DMS 273 treated with DMSO at 0.1 percent for 48 hours (cell line): ENCODE results near the gene TMEM247.
A peak's percentile ranks its signal among the peaks of the same experiment; 100 is the strongest.
"Not testable (repeated sequence)": the region's sequence is repeated elsewhere in the genome, so short reads cannot be mapped to it uniquely, and the experiment has no call there.

Source experiments
- DNase-seq: peaks from one replicate; lab custom pipeline; 2025; lab: John Stamatoyannopoulos, UW

The TMEM247 gene

GRCh38 chr2:46512185-46512584 lies 32.8 kb downstream of the TMEM247 start:
- DNase-seq: no peak

- no peak for DNase-seq
These were observed 35.4 kb downstream of the TMEM247 start for GRCh38 chr2:46514738-46515137.

- DNase-seq: no peak
These were observed 38.1 kb downstream of the TMEM247 start for GRCh38 chr2:46517485-46517884.

GRCh38 chr2:46518861-46519260 lies 39.5 kb downstream of the TMEM247 start:
- no peak for DNase-seq

- peak; percentile 47 for DNase-seq
These were observed 39.9 kb downstream of the TMEM247 start for GRCh38 chr2:46519265-46519664.

GRCh38 chr2:46520130-46520711 lies 40.9 kb downstream of the TMEM247 start:
- DNase-seq: no peak

DNA sequence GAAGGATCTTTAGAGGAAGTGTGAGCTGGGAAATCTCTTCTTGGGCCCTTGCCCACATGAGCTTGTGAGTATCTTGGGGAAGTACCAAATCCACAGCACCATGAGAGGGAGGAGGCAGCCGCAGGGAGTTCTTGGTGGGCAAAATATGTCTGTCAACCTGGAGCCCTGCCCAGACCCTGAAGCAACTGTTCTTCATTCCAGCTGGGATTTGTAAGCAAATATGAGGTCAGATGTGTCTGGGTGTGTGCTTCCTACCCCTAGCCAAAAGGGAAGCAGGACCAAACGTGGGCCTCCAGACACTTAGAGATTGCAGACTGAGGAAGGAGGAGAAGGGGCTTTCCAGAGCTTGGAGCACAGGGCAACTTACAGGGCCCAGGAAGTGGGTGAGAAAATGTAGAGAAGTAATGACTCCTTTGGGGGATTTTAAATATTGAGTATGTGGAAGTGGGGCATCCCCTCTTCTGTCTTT lies 41.9 kb downstream of the TMEM247 start:
- DNase-seq: peak; percentile 59

- not testable (repeated sequence) for DNase-seq
These were observed 43.0 kb downstream of the TMEM247 start for GRCh38 chr2:46522385-46522784.

GRCh38 chr2:46525522-46526155 lies 46.3 kb downstream of the TMEM247 start:
- DNase-seq: no peak

DNA sequence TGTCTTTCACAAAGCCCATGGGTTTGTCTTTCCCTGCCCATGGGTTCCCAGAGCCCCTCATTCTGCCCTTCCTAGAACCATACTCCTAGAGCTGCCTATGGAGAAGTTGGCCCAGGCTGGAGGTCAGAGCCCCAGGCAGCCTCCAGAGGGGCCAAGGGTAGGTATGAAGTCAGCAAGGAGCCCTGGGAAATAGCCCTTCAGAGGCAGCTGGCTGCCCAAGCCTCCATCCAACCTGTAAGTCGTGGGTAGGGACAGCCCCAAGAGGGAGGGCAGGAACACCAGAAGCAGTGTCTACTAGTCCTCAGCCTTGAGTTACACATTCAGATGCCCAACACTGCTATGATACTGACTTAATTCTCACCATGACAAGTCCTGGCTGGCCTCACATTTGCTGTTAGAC lies 49.5 kb downstream of the TMEM247 start:
- no peak for DNase-seq

- no peak for DNase-seq
These were observed 51.3 kb downstream of the TMEM247 start for GRCh38 chr2:46530639-46531038.

DNA sequence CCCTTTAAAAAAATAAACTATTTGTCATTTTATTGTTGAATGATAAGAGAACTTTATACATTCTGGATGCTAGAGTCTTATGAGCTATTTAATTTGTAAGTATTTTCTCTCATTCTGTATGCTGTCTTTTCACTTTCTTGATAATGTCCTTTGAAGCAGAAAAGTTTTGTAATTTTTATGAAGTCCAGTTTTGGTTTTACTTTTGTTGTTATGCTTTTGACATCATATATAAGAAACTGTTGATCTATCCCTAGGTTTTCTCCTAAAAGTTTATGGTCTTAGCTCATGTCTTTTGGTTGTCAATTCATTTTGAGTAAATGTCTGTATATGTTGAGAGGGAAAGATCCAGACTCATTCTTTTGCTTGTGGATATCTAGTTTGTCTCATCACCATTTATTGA lies 52.5 kb downstream of the TMEM247 start:
- DNase-seq: no peak
